IPS-NIHi7 (cell line): ENCODE measurements around the gene CPLX1.

Experiments
- DNase-seq: peaks from one replicate; pipeline ENCODE4 v3.0.0; 2012; ENCODE audit warnings: mixed read lengths; ENCODE audit errors: extremely low spot score

The CPLX1 gene

DNA sequence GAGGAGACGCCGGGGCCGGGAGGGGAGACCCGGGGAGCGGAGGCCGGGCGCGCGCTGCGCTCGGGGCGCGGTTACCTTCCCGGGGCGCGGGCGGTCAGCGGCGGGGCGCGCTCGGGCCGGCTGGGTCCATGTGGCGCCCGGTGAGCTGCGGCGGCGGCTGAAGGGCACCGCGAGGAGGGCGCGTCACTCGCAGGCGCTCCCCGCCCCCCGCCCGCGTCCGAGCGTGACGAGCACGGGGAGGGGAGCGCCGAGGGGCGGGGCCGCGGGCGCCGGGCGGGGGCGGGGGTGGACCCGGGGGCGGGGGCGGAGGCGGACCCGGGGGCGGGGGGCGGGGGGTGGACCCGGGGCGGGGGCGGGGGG is at the start of gene CPLX1:
Gene CPLX1 (minus strand): TSS at position 159 of the 360 bp plus-strand sequence. CDS start 1,607 bp downstream, outside the sequence.
- DNase-seq, result peak; percentile 87

DNA sequence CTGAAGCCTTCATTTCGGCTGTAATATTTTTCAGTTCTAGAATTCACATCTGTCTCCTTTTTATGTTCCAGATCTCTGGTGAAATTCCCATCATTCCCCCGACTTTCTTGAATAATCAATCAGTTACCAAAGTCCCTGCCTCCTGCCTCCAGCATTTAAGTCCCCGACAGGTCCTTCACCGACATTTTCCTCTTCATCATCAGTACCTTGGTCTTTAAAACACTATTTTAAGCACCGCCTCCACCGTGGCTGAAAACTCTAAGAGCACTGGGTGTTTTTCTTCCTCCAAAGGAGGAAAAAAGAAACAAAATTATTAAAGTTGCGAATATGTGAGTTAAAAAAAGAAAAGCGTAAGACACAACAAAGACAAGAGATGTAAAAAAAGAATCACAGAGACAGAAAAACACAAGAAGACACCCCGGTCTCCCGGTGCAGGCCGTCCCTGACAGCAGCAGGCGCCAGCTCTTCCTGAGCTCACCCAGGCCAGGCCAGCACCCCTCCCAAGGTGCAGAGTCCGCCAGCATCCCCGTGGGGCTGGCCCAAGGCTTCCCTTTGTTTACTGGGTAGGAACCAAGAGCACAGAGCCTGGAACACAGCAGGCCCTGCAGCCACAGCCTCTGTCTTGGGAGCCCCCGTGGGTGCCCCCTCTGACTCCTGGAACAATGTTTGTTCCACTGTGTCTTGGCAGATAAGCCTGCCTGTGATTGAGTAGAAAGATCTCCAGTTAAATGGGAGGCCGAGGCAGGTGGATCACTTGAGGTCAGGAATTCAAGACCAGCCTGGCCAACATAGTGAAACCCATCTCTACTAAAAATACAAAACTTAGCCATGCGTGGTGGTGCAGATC is 49.3 kb upstream of the CPLX1 start:
- DNase-seq, result no peak

DNA sequence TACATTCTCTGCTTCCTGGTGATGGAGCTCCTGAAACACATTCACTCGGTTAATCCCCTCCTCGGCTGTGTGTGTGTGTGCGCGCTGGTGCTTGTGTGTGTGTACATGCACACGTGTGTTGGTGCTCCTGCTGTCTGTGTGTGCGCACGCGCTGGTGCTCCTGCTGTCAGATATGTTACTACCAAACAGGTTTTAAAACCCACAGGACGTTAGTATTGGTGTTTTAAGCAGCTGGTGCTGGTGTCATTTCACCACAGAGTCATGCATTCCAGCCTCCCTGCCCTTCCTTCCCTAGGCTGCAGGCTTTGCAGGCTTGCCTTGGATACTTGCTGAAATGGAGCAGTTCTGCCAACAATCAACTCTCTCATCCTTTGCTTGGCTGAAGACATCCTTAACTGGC is 48.1 kb upstream of the CPLX1 start:
- DNase-seq, result no peak

DNA sequence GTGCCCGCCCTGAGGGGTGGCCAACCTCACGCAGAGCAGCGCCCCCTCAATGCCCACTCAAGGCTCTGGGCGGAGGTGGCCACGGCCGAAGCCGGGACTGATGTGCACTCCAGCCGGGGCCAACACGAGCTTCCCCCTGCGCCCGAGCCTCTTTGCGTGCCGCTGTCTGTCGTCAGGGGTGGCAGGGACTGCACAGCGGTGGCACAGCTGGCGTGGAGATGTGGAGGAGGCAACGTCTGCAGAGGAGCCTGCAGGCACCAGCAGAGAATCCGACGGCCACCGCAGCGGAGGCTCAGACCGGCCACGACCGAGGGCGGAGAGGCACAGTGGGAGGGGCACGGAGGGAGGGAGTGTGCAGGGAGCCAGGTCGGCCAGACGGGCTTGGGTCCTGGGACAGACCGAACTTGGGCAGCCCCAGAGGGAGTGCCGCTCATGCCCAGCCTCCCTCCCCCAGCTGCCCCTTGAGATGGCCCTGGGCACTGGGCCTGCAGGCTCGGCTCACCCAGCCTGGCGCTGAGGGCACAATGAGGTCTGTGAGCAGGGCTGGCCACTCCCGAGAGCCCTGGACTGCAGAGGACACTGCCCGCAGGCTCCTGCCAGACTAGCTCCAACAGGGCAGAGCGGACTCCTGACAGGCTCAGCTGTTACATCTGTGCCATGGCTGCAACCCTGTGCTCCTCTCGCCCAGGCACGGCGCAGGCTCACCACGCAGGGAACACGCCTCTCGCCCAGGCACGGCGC is 46.5 kb upstream of the CPLX1 start:
- DNase-seq, result no peak

DNA sequence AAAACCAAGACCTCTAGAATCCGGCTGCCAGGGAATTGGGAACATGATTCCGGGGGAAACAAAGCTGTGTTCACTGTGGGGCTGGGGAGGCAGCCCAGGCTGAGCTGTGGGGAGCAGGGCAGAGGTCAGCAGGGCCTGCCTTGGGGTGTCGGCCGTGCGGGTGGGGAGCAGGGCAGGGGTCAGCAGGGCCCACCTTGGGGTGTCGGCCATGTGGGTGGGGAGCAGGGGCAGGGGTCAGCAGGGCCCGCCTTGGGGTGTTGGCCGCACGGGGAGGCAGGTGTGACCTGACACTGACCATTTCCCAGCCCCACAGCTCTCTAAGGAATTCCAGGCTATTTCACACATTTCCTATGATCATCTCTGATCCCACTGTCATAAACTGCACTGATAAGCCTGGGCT is 45.6 kb upstream of the CPLX1 start:
- no peak for DNase-seq

DNA sequence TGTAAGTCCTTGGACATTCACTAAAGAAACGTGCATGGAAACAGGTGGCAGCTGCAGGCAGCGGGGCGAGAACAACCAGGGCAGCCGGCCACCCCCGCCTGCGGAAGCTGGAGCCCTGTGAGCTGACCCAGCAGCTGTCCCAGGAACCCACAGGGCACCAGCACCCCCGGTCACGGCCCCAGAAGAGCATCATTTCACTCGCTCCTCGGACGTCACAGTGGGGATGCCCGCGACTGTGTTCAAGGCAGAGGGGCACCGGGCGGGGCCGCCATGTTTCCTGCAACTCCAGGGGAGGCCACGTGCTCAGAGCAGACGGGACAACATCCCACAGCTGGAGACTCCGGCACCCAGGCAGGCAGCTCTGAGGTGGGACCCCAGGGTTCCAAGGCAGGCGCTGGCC is 45.0 kb upstream of the CPLX1 start:
- no peak for DNase-seq

DNA sequence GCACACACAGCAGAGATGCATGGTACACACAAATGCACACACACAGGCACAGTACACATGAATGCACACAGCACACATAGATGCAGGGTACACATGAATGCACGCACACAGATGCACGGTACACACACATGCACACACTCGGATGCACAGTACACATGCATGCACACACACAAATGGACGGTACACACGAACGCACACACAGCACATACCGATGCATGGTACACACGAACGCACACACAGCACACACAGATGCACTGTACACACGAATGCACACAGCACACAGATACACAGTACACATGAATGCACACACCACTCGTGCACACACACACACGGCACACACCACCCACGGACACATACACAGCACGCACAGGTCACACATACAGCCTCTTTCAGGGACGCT is 43.8 kb upstream of the CPLX1 start:
- DNase-seq, result no peak

DNA sequence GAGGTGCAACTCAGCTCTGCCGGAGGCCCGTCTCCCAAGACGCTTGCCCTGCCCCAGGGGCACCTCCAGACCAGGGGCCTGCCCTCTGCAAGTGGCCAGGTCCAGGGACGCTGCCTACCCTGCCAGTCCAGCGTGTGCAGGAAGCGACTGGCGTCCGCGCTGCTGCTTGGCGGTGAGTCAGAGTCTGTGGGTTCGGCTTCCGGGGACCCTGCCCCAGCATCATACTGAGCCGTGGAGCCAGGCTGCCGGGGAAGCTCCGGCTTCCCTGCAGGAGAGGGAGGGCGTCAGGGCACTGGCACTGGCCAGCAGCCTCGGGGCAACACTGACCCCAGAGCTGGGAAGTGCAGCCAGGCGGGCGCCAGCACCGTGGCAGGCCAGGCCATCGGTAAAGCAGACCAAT is 42.5 kb upstream of the CPLX1 start:
- DNase-seq, result no peak

DNA sequence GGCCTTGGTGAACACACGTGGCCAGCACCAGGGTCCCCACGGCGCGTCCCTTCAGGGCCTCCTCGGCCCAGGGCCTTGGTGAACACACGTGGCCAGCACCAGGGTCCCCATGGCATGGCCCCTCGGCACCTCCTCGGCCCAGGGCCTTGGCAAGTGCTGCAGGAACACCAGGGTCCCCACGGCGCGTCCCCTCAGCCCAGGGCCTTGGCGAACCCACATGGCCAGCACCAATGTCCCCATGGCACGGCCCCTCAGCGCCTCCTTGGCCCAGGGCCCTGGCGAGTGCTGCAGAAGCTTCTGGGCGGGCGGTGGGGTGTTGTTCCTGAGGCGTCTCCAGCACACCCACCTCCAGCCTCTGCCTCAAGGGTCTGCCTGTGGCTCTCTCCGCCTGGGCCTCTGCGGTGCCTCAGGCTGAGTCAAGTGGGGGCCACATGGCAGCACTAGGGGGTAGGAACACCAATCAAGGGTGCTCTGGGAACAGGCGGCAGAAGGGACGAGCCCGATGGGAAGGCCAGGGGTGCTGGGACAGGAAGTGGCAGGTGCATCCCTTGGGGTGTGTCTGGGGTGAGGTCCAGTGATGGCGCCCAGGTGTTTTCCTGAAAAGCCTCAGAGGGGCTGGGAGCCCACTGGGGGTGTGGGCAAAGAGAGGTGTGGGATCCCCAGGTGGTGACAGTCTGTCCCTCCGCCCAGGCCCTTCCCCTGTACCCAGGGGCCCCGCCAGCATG is 41.8 kb upstream of the CPLX1 start:
- no peak for DNase-seq

DNA sequence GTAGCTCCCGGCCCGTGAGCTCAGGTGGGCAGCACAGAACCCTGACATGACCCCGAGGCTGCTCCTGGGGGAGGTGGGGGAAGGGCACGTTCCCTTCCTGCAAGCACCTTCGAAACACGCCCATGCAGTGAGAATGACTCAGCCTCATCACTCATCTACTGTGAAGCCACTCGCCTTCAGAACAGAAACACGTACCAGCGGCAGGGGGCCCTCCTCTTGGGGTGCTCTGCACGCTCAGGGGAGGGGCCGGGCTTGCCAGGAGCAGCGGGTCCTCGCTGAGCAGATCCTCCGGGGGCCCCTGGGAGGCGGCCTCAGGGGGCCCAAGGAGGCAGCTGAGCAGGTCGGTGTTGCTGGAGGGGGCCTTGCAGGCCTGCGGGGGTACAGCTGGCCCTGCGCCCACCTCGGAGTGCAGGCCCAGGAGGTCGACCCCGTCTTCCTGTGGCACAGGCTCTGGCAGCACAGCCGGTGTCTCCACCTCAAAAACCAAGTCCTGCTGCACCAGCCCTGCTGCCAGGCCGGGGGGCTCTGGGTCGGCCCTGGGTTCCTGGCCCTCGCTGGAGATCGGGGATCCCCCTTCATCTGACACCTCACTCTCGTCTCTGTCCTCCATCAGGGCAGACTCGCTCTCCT is 40.9 kb upstream of the CPLX1 start:
- no peak for DNase-seq

DNA sequence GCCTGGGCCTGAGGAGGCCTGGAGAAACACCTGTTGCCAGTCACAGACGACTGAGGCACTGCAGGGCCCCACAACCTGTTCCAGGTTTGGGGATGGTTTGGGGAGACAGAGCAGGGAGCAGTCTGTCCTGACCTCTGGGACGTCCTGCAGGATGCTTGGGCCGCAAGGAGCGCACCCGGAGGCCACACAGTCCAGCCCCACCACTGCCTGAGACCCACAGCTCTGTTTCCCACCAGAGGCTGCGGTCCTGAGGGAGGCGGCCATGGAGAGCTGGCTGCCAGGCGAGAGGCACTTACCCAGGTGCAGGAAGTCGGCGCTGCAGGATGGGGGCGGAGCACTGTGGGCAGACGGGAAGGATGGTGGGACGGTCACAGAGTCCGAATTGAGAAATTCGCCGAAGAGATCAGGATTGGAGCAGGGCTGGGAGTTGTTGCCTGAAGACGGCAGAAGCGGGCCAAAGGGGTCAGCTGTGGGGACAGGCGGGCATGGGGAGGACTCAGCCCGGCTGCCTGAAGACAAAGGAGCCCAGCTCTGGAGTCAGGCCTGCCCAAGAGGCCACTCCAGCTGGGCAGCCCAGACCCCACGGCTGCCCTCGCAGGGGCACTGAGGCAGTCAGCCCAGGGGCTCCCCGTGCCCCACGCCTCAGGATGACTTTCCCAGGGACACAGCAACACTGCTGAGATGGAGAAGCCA is 40.3 kb upstream of the CPLX1 start:
- no peak for DNase-seq

DNA sequence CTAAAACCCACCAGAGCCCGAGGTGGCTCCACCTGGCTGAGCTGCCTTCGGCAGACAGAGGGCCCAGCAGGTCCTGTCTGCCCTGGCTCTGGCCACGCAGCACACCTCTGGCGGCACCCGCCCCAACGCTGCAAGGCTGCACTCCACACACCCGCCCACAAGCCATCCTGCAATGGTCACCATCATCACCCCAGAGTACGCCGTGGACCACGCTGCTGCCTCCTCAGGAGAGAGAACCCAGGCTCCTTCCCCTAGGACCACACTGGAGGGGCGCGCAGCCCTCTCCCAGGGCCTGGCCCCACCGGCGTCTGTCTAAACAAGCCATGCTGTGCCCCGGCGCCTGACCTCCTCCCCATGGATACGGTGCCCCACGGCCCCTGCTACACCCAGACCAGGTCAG is 39.6 kb upstream of the CPLX1 start:
- no peak for DNase-seq

DNA sequence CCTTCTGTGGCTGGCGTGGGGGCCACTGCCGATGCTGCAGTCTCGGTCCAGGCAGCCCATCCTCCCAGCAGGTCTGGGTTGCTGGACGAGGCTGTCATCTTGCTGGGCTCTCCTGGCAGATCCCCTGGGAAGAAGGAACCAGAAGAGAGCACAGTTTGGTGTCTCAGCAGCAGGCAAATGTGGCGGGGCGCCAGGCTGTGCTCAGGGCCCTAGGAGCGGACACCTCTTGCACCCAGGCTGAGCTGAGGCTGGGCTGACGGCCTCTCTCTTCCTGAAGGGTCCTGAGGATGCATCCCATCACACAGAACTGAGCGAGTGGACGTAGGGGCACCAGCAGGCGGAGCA is 39.2 kb upstream of the CPLX1 start:
- no peak for DNase-seq

DNA sequence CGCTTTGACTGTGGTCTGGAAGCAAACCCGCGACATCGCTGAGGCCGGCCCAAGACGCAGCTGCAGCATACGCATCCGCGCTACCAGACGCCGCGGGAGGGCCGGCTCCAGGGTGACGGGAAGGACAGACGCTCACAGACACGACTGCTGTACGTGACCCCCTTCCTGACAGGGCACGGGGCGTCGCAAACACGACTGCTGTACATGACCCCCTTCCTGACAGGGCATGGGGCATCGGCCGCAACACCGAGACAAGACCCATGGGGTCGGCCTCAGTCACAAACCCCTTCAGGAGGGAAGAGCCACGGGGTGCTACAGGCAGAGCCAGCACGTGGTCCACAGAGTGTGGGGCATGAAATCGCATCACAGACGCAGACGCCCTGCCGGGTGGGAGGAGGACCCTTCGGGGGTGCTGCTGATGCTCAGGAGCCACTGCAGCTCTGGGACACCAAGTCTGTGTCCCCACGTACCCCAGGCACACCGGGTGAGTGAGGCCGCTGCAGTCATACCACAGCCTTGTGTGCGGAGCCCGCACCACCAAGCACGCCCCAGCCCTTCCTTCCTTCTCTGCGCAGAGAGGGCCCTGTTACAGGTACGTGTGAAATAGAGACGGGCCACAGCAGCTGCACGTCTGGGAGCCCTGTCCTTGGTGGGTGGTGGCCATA is 38.7 kb upstream of the CPLX1 start:
- DNase-seq, result no peak

DNA sequence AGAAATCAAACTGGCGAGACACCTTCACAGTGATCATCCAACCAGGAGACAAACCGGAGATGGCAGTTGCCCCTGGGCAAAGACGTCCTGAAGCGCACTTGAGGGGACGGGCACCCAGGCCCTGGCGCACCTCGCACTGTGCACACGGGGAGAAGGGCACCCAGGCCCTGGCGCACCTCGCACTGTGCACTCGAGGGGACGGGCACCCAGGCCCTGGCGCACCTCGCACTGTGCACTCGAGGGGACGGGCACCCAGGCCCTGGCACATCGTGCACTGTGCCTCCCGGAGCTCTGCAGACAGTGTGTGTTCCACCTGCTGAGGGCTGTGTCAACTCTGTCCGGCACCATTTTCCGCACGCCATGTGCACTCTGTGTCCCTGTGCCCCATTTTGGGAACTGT is 34.6 kb upstream of the CPLX1 start:
- no peak for DNase-seq

DNA sequence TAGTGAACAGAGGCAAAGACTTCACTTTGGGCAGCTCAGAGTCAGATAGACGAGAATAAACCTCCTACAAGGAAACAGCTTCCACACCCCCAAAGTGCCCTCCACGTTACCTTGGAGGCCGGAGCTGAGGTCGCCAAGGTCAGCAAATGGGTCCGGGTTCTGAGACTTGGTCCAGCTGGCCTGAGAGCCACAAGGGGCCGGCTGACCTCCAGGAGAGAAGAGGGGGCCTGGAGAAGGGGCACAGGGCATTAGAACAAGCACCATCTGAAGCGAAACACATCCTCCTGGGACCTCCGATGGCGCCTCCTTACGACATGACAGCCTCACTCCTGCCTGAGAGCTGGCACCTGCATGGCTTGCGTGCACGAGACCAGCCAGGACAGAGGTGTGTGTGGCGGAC is 33.6 kb upstream of the CPLX1 start:
- DNase-seq, result no peak

DNA sequence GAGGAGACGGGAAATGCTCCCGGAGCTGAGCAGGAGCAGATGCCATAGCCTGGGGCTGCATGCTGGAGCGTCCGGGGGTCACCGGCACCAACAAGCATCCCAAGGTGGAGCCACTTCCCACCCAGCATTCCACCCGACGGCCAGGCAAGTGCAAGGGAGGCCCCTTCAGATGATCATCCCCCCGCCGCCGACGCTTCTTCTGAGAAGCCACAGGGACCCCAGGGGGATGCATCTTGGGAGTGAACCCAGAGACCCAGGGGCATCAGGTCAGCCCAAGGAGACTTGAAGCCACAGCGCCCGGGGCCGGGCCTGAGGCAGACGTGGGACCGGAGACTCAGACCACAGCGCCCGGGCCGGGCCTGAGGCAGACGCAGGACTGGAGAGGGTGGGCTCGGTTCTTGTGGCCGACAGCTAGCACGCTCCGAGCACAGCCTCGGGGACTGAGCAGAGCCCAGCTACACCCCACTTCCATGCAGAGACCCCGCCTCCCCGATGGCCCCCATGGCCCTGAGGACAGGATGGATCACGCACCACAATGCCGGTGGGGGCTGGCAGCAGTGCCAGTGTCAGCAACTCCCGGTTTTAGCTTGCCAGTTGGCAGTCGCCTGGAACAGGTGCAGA is 33.0 kb upstream of the CPLX1 start:
- DNase-seq, result no peak

DNA sequence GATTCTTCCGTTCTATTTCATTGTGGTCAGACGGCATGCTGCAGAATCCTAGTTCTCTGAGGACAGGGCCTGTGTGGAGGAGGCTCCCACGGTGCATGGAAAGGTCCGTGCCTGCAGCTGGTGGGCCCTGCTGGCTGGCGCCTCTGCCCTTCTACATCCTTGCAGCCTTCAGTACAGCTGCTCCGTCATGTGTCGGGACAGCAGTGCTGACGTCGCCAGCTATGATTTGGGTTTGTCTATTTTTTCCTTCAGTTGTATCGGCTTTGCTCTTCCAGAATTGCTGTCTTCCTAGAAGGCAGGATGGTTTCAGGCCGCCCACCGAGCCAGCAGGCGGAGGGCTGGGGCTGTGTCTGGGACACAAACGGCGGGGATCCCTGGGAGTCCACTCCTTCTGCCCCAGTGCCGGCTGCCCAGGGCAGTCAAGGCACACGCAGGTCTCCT is 32.1 kb upstream of the CPLX1 start:
- DNase-seq, result no peak

DNA sequence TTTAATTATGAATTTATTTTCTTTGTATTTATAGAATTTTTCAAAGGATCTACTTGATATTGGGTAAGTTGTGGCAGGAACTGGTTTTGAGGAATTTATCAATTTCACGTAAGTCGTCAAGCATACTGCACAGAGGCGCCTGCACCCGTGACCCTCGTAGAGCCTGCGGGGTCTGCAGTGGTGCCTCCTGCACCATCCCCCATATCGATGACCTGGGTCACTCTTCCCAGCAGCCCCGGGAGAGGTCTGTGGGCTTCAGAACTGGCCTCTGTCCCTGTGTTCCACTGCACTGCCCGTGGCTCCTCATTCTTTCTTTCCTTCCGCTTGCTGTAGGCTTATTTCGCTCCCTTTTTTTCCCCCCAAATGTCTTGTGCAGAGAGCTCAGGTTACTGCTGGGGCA is 31.5 kb upstream of the CPLX1 start:
- DNase-seq, result no peak

DNA sequence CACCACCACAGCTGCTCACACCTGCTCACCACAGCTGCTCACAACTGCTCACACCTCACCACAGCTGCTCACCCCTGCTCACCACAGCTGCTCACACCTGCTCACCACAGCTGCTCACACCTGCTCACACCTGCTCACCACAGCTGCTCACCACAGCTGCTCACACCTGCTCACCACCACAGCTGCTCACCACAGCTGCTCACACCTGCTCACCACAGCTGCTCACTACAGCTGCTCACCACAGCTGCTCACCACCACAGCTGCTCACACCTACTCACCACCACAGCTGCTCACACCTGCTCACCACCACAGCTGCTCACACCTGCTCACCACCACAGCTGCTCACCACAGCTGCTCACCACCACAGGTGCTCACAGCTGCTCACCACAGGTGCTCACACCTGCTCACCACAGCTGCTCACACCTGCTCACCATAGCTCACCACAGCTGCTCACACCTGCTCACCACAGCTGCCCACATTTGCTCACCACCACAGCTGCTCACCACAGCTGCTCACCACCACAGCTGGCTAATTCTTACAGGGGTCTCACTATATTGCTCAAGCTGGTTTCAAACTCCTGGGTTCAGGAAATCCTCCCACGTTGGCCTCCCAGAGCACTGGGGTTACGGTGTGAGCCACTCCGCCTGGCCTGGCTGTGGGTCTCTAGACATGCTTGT is 30.4 kb upstream of the CPLX1 start:
- no peak for DNase-seq
